HepG2 (cell line): Measurements from ENCODE around the gene ZBTB2.

Source experiments
- CEBPB ChIP-seq: IDR thresholded peaks from 2 replicates; pipeline ENCODE4 v1.6.1; 2011; ENCODE audit warnings: low read depth, low read length, improper control_type of control experiment, borderline replicate concordance
- JDP2 ChIP-seq: sonication (generic); formaldehyde crosslinking; IDR thresholded peaks from 2 replicates; pipeline ENCODE4 v1.8.1; 2022; ENCODE audit warnings: missing genetic modification reagents, borderline replicate concordance
- PAWR ChIP-seq: sonication (generic); formaldehyde crosslinking; IDR thresholded peaks from 2 replicates; pipeline ENCODE4 v1.4.0; 2020; ENCODE audit warnings: missing genetic modification reagents, mild to moderate bottlenecking, borderline replicate concordance
- THYN1 ChIP-seq: sonication (generic); formaldehyde crosslinking; IDR thresholded peaks from 2 replicates; pipeline ENCODE4 v1.8.1; 2023; ENCODE audit warnings: low read depth, mild to moderate bottlenecking, moderate library complexity, missing genetic modification reagents, borderline replicate concordance
- TF ChIP-seq, protein P1 (sequence below), 2 experiments: sonication (generic) in 1 of 2; formaldehyde crosslinking in 1 of 2; IDR thresholded peaks; 2 replicates each; pipeline versions ENCODE4 v1.5.1 to v1.6.1; 2011 to 2020; ENCODE audit warnings: borderline replicate concordance in 1 of 2, low read depth in 1 of 2, low read length in 1 of 2, mild to moderate bottlenecking in 1 of 2, missing genetic modification reagents in 1 of 2, moderate library complexity in 1 of 2
- TF ChIP-seq, protein P2 (sequence below): sonication (generic); formaldehyde crosslinking; IDR thresholded peaks from 2 replicates; pipeline ENCODE4 v1.5.0; 2020; ENCODE audit warnings: mild to moderate bottlenecking, missing genetic modification reagents, moderate library complexity
- TF ChIP-seq, protein P3 (sequence below): sonication (generic); formaldehyde crosslinking; IDR thresholded peaks from 2 replicates; pipeline ENCODE4 v1.8.0; 2022; ENCODE audit warnings: mild to moderate bottlenecking, missing genetic modification reagents, borderline replicate concordance

GRCh38 chr6:151403919-151404308 lies 12.6 kb upstream of the ZBTB2 start:
- TF ChIP-seq CEBPB, result no peak
- TF ChIP-seq, protein P1, sequence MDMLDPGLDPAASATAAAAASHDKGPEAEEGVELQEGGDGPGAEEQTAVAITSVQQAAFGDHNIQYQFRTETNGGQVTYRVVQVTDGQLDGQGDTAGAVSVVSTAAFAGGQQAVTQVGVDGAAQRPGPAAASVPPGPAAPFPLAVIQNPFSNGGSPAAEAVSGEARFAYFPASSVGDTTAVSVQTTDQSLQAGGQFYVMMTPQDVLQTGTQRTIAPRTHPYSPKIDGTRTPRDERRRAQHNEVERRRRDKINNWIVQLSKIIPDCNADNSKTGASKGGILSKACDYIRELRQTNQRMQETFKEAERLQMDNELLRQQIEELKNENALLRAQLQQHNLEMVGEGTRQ (IDR thresholded peaks at IDR 0.05; ENCODE audit: low read depth, low read length), result no peak
- TF ChIP-seq, protein P1 (CRISPR knock-in tag; IDR thresholded peaks at IDR 0.05; ENCODE audit: borderline replicate concordance), result no peak
- TF ChIP-seq THYN1 (CRISPR knock-in tag), result no peak
- TF ChIP-seq, protein P2, sequence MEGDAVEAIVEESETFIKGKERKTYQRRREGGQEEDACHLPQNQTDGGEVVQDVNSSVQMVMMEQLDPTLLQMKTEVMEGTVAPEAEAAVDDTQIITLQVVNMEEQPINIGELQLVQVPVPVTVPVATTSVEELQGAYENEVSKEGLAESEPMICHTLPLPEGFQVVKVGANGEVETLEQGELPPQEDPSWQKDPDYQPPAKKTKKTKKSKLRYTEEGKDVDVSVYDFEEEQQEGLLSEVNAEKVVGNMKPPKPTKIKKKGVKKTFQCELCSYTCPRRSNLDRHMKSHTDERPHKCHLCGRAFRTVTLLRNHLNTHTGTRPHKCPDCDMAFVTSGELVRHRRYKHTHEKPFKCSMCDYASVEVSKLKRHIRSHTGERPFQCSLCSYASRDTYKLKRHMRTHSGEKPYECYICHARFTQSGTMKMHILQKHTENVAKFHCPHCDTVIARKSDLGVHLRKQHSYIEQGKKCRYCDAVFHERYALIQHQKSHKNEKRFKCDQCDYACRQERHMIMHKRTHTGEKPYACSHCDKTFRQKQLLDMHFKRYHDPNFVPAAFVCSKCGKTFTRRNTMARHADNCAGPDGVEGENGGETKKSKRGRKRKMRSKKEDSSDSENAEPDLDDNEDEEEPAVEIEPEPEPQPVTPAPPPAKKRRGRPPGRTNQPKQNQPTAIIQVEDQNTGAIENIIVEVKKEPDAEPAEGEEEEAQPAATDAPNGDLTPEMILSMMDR (CRISPR knock-in tag), result no peak
- TF ChIP-seq PAWR (CRISPR knock-in tag), result no peak
- TF ChIP-seq JDP2 (CRISPR knock-in tag), result no peak
- TF ChIP-seq, protein P3, sequence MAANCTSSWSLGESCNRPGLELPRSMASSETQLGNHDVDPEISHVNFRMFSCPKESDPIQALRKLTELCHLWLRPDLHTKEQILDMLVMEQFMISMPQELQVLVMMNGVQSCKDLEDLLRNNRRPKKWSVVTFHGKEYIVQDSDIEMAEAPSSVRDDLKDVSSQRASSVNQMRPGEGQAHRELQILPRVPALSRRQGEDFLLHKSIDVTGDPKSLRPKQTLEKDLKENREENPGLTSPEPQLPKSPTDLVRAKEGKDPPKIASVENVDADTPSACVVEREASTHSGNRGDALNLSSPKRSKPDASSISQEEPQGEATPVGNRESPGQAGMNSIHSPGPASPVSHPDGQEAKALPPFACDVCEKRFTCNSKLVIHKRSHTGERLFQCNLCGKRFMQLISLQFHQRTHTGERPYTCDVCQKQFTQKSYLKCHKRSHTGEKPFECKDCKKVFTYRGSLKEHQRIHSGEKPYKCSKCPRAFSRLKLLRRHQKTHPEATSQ, result no peak
